ENCODE measurements around the gene B4GALNT1.
"Not testable (repeated sequence)": the region's sequence is repeated elsewhere in the genome, so short reads cannot be mapped to it uniquely, and the experiment has no call there.

Gene B4GALNT1

GRCh38 chr12:57632958-57633840 is at the start of gene B4GALNT1:
Gene B4GALNT1, minus strand, starts transcription at chr12:57633201. Its CDS starts 1,069 bp downstream, at chr12:57632132.
- peak; percentile 83 for DNase-seq

- no peak for DNase-seq
These were observed 46.7 kb upstream of the B4GALNT1 start for GRCh38 chr12:57679697-57680096.

GRCh38 chr12:57677947-57678346 is 44.9 kb upstream of the B4GALNT1 start:
- not testable (repeated sequence) for DNase-seq

- DNase-seq = no peak
These were observed 41.7 kb upstream of the B4GALNT1 start for GRCh38 chr12:57674691-57675090.

GRCh38 chr12:57672801-57673200 is 39.8 kb upstream of the B4GALNT1 start:
- DNase-seq = no peak

GRCh38 chr12:57671811-57672210 is 38.8 kb upstream of the B4GALNT1 start:
- not testable (repeated sequence) for DNase-seq

GRCh38 chr12:57669691-57670090 is 36.7 kb upstream of the B4GALNT1 start:
- DNase-seq = not testable (repeated sequence)

- no peak for DNase-seq
These were observed 33.9 kb upstream of the B4GALNT1 start for GRCh38 chr12:57666897-57667296.

- DNase-seq = not testable (repeated sequence)
These were observed 32.2 kb upstream of the B4GALNT1 start for GRCh38 chr12:57665066-57665820.

- DNase-seq = no peak
These were observed 28.4 kb upstream of the B4GALNT1 start for GRCh38 chr12:57661376-57661775.

- no peak for DNase-seq
These were observed 25.9 kb upstream of the B4GALNT1 start for GRCh38 chr12:57658890-57659289.

GRCh38 chr12:57657744-57658143 is 24.7 kb upstream of the B4GALNT1 start:
- no peak for DNase-seq

- not testable (repeated sequence) for DNase-seq
These were observed 23.4 kb upstream of the B4GALNT1 start for GRCh38 chr12:57656408-57656807.

- DNase-seq = no peak
These were observed 22.7 kb upstream of the B4GALNT1 start for GRCh38 chr12:57655541-57656240.

GRCh38 chr12:57654042-57654441 is 21.0 kb upstream of the B4GALNT1 start:
- DNase-seq = no peak

GRCh38 chr12:57646659-57647049 is 13.7 kb upstream of the B4GALNT1 start:
- not testable (repeated sequence) for DNase-seq

GRCh38 chr12:57645990-57646658 is 13.1 kb upstream of the B4GALNT1 start:
- DNase-seq = not testable (repeated sequence)

- no peak for DNase-seq
These were observed 8.9 kb upstream of the B4GALNT1 start for GRCh38 chr12:57641699-57642442.

GRCh38 chr12:57640175-57641042 is 7.4 kb upstream of the B4GALNT1 start:
- DNase-seq = no peak

GRCh38 chr12:57638096-57638495 is 5.1 kb upstream of the B4GALNT1 start:
- no peak for DNase-seq

GRCh38 chr12:57637364-57637763 is 4.4 kb upstream of the B4GALNT1 start:
- no peak for DNase-seq

Data from right forelimb (tissue), 1 donor.